Neural progenitor cell (in vitro differentiated cells): ENCODE results near the gene SLC7A1. TPM values are rescaled to one million over a fixed set of nuclear protein-coding genes. Genes with fewer than 3 reads are reported as not detected.

ENCODE experiments used
- DNase-seq: peaks from one replicate; pipeline ENCODE4 v3.0.0-alpha.2; 2016; ENCODE audit warnings: low spot score
- H2AFZ ChIP-seq: fragments of 200-600 bp; sonication (generic); replicated peaks from 2 replicates; pipeline ENCODE4 v1.6.1; 2016; ENCODE audit warnings: antibody characterized with exemption
- H3F3A ChIP-seq: fragments of 200-600 bp; sonication (generic); 2 replicates; pipeline ENCODE4 v1.6.1; 2016; ENCODE audit warnings: antibody characterized with exemption, low read depth
- H3K27ac ChIP-seq: fragments of 200-600 bp; sonication (generic); 2 replicates; pipeline ENCODE4 v1.5.1; 2016; ENCODE audit warnings: mild to moderate bottlenecking
- H3K27me3 ChIP-seq: fragments of 200-600 bp; sonication (generic); 2 replicates; pipeline ENCODE4 v1.6.1; 2016; ENCODE audit warnings: mild to moderate bottlenecking, moderate library complexity
- H3K36me3 ChIP-seq: fragments of 200-600 bp; sonication (generic); 2 replicates; pipeline ENCODE4 v1.5.1; 2016
- H3K4me1 ChIP-seq: fragments of 200-600 bp; sonication (generic); 2 replicates; pipeline ENCODE4 v1.6.1; 2016; ENCODE audit warnings: mixed run types
- H3K4me2 ChIP-seq: fragments of 200-600 bp; sonication (generic); 2 replicates; pipeline ENCODE4 v1.6.1; 2016
- H3K4me3 ChIP-seq: fragments of 200-600 bp; sonication (generic); 2 replicates; pipeline ENCODE4 v1.5.1; 2016
- H3K79me2 ChIP-seq: fragments of 200-600 bp; sonication (generic); 2 replicates; pipeline ENCODE4 v1.6.1; 2016; ENCODE audit warnings: low read depth
- H3K9ac ChIP-seq: fragments of 200-600 bp; sonication (generic); 2 replicates; pipeline ENCODE4 v1.6.1; 2016
- H3K9me3 ChIP-seq: fragments of 200-600 bp; sonication (generic); 2 replicates; pipeline ENCODE4 v1.5.1; 2016; ENCODE audit warnings: low read depth
- H4K20me1 ChIP-seq: fragments of 200-600 bp; sonication (generic); 2 replicates; pipeline ENCODE4 v1.6.1; 2016; ENCODE audit warnings: low read depth
- H3K27ac Mint-ChIP-seq: 3 replicates; pipeline ENCODE4 v1.8.0; 2021; ENCODE audit warnings: mixed read lengths
- H3K27me3 Mint-ChIP-seq: 2 replicates; pipeline ENCODE4 v1.8.0; 2022; ENCODE audit warnings: low read depth, mild to moderate bottlenecking, inconsistent platforms, moderate library complexity, mixed read lengths; ENCODE audit not compliant: insufficient read depth
- H3K36me3 Mint-ChIP-seq: 3 replicates; pipeline ENCODE4 v1.8.0; 2021; ENCODE audit warnings: mixed read lengths
- H3K4me1 Mint-ChIP-seq: 3 replicates; pipeline ENCODE4 v1.8.0; 2021; ENCODE audit warnings: mixed read lengths
- H3K4me3 Mint-ChIP-seq: 3 replicates; pipeline ENCODE4 v1.8.0; 2021; ENCODE audit warnings: mild to moderate bottlenecking, moderate library complexity, mixed read lengths
- H3K9me3 Mint-ChIP-seq: 3 replicates; pipeline ENCODE4 v1.8.0; 2020; ENCODE audit warnings: mixed read lengths
- EZH2 ChIP-seq: fragments of 200-600 bp; sonication (generic); IDR thresholded peaks from 2 replicates; pipeline ENCODE4 v1.6.1; 2017; ENCODE audit warnings: antibody characterized with exemption, mild to moderate bottlenecking, moderate library complexity
- EZH2phosphoT487 ChIP-seq: fragments of 200-600 bp; sonication (generic); IDR thresholded peaks from 2 replicates; pipeline ENCODE4 v1.6.1; 2017; ENCODE audit warnings: antibody characterized with exemption
- total RNA-seq: library from RNA; depleted of rRNA; stranded (reverse); fragments of >200 nt; gene quantifications from 2 replicates; pipeline ENCODE4 v1.2.3, GENCODE V29; 2015; ENCODE audit warnings: low replicate concordance
- TF ChIP-seq, protein P1 (sequence below): fragments of 200-600 bp; sonication (generic); IDR thresholded peaks from 2 replicates; pipeline ENCODE4 v1.5.1; 2017; ENCODE audit warnings: antibody characterized with exemption, mild to moderate bottlenecking

Gene SLC7A1
- total RNA-seq, 1 donor from 2014 or later = 16.2 TPM

- H3K9me3 ChIP-seq = no peaks in the 10 kb centered on the region
- no peaks in the 10 kb centered on the region for H3F3A ChIP-seq
- H3K9ac ChIP-seq = no peak overlapping the region
- H3K27ac ChIP-seq = no peak overlapping the region
- H3K27me3 ChIP-seq = no peaks in the 10 kb centered on the region
- no peak overlapping the region for H3K4me2 ChIP-seq
- no peaks in the 10 kb centered on the region for H4K20me1 ChIP-seq
- Mint-ChIP-seq H3K27me3 (peaks cover 2% of the 10 kb centered on the region), H3K4me1 (peaks cover 13% of the 10 kb centered on the region), H3K4me3 (no peak overlapping the region), H3K36me3 (peaks cover 29% of the 10 kb centered on the region), H3K9me3 (no peaks in the 10 kb centered on the region), H3K27ac (no peak overlapping the region)
- H2AFZ ChIP-seq = no peak overlapping the region
- no peak for DNase-seq
- no peaks in the 10 kb centered on the region for H3K36me3 ChIP-seq
- no peak overlapping the region for H3K4me3 ChIP-seq
- no peaks in the 10 kb centered on the region for H3K4me1 ChIP-seq
- TF ChIP-seq, protein P1, sequence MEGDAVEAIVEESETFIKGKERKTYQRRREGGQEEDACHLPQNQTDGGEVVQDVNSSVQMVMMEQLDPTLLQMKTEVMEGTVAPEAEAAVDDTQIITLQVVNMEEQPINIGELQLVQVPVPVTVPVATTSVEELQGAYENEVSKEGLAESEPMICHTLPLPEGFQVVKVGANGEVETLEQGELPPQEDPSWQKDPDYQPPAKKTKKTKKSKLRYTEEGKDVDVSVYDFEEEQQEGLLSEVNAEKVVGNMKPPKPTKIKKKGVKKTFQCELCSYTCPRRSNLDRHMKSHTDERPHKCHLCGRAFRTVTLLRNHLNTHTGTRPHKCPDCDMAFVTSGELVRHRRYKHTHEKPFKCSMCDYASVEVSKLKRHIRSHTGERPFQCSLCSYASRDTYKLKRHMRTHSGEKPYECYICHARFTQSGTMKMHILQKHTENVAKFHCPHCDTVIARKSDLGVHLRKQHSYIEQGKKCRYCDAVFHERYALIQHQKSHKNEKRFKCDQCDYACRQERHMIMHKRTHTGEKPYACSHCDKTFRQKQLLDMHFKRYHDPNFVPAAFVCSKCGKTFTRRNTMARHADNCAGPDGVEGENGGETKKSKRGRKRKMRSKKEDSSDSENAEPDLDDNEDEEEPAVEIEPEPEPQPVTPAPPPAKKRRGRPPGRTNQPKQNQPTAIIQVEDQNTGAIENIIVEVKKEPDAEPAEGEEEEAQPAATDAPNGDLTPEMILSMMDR = no peak
- no peak for TF ChIP-seq EZH2phosphoT487
- TF ChIP-seq EZH2 = no peak
- H3K79me2 ChIP-seq = no peaks in the 10 kb centered on the region
These were observed 68.0 kb downstream of the SLC7A1 start for GRCh38 chr13:29527511-29527910.

- no peaks in the 10 kb centered on the region for H3K9me3 Mint-ChIP-seq
- no peaks in the 10 kb centered on the region for H4K20me1 ChIP-seq
- H3K79me2 ChIP-seq = no peaks in the 10 kb centered on the region
- H3K27ac ChIP-seq = no peak overlapping the region
- H3K36me3 ChIP-seq = no peaks in the 10 kb centered on the region
- H3K4me1 ChIP-seq = no peaks in the 10 kb centered on the region
- no peak overlapping the region for H3K4me3 Mint-ChIP-seq
- H3F3A ChIP-seq = no peaks in the 10 kb centered on the region
- no peak overlapping the region for H3K4me2 ChIP-seq
- no peak overlapping the region for H3K9ac ChIP-seq
- peaks cover 32% of the 10 kb centered on the region for H3K36me3 Mint-ChIP-seq
- peaks cover 2% of the 10 kb centered on the region for H3K27me3 Mint-ChIP-seq
- H3K9me3 ChIP-seq = no peaks in the 10 kb centered on the region
- no peaks in the 10 kb centered on the region for H3K27me3 ChIP-seq
- DNase-seq = no peak
- no peak overlapping the region for H3K27ac Mint-ChIP-seq
- TF ChIP-seq, protein P1 = no peak
- TF ChIP-seq EZH2phosphoT487 = no peak
- no peak for TF ChIP-seq EZH2
- H3K4me1 Mint-ChIP-seq = peaks cover 20% of the 10 kb centered on the region
- no peak overlapping the region for H2AFZ ChIP-seq
- no peak overlapping the region for H3K4me3 ChIP-seq
These were observed 68.7 kb downstream of the SLC7A1 start for GRCh38 chr13:29526741-29527140.

GRCh38 chr13:29525757-29526156 is 69.7 kb downstream of the SLC7A1 start:
- Mint-ChIP-seq H3K27me3 (peaks cover 2% of the 10 kb centered on the region), H3K36me3 (peaks cover 37% of the 10 kb centered on the region), H3K4me3 (no peak overlapping the region), H3K4me1 (peaks cover 25% of the 10 kb centered on the region), H3K9me3 (no peaks in the 10 kb centered on the region), H3K27ac (peak overlapping the region; percentile 53)
- Histone ChIP-seq H2AFZ (no peak overlapping the region), H3K4me3 (no peak overlapping the region), H3F3A (no peaks in the 10 kb centered on the region), H3K36me3 (no peaks in the 10 kb centered on the region), H3K27me3 (no peaks in the 10 kb centered on the region), H3K79me2 (no peaks in the 10 kb centered on the region), H3K4me2 (no peak overlapping the region), H3K9me3 (no peaks in the 10 kb centered on the region), H3K4me1 (no peaks in the 10 kb centered on the region), H3K27ac (no peak overlapping the region), H3K9ac (no peak overlapping the region), H4K20me1 (no peaks in the 10 kb centered on the region)
- no peak for DNase-seq
- TF ChIP-seq EZH2phosphoT487 = no peak
- no peak for TF ChIP-seq EZH2

- Histone ChIP-seq H3K4me3 (no peak overlapping the region), H3F3A (no peaks in the 10 kb centered on the region), H3K79me2 (no peaks in the 10 kb centered on the region), H2AFZ (no peak overlapping the region), H3K36me3 (no peaks in the 10 kb centered on the region), H3K27ac (no peak overlapping the region), H4K20me1 (no peaks in the 10 kb centered on the region), H3K4me2 (no peak overlapping the region), H3K9ac (no peak overlapping the region), H3K4me1 (no peaks in the 10 kb centered on the region), H3K27me3 (no peaks in the 10 kb centered on the region), H3K9me3 (no peaks in the 10 kb centered on the region)
- Mint-ChIP-seq H3K27me3 (peaks cover 2% of the 10 kb centered on the region), H3K4me1 (peaks cover 23% of the 10 kb centered on the region), H3K36me3 (peaks cover 32% of the 10 kb centered on the region), H3K4me3 (peak overlapping the region; percentile 33), H3K27ac (no peak overlapping the region), H3K9me3 (no peaks in the 10 kb centered on the region)
- TF ChIP-seq, protein P1 = no peak
- TF ChIP-seq EZH2phosphoT487 (no peak), EZH2 (no peak)
- DNase-seq = no peak
These were observed 70.8 kb downstream of the SLC7A1 start for GRCh38 chr13:29524641-29525040.
